ENCODE measurements around the gene TUBB4A. TPM values are rescaled to one million over a fixed set of nuclear protein-coding genes. Genes with fewer than 3 reads are reported as not detected.

The TUBB4A gene
- total RNA-seq, 2 experiments from 2014 or later, result 9.7 to 16.0 TPM

GRCh38 chr19:6533746-6534418 lies 31.8 kb upstream of the TUBB4A start:
- peak overlapping the region; percentile 22; the same call in 1 of the 2 replicates for H3K4me2 ChIP-seq (ENCODE audit: low read length)
- H3K4me1 ChIP-seq (ENCODE audit: insufficient read depth, low read length, poor library complexity, severe bottlenecking), result peaks cover 63% of the 10 kb centered on the region

GRCh38 chr19:6533000-6533328 lies 30.9 kb upstream of the TUBB4A start:
- no TSS peak for BruUV-seq (replicated peaks)
- H3K79me2 ChIP-seq (ENCODE audit: insufficient read depth, low read depth, low read length), result peaks cover 43% of the 10 kb centered on the region
- H3K36me3 ChIP-seq (ENCODE audit: insufficient read depth, low read length), result peaks cover 34% of the 10 kb centered on the region
- peak overlapping the region; percentile 91 for H3K27ac ChIP-seq (ENCODE audit: low read depth, low read length, poor library complexity, severe bottlenecking)
- peak overlapping the region; percentile 91 for H3K4me3 ChIP-seq (ENCODE audit: low read depth, low read length, poor library complexity, severe bottlenecking)
- POLR2A ChIA-PET, result interaction anchor here (0.9 to 1.2 kb wide), 2 partner anchors 26 to 69 kb away, joined by 3 read pairs; no protein-coding TSS in a partner anchor
- no peaks in the 10 kb centered on the region for H3K9me2 ChIP-seq (ENCODE audit: insufficient read depth, low read length)
- no peak for DNase-seq (ENCODE audit: low spot score)
- intact Hi-C loops (cut with micrococcal nuclease; ENCODE audit: unreplicated experiment), result no loop called here
- H2AFZ ChIP-seq (ENCODE audit: low read length), result no peak overlapping the region
- peaks cover 11% of the 10 kb centered on the region; the same call in 1 of the 2 replicates for H3K9me3 ChIP-seq (ENCODE audit: low read length)
- H4K20me1 ChIP-seq (ENCODE audit: insufficient read depth, low read length), result peaks cover 14% of the 10 kb centered on the region; the same call in 1 of the 2 replicates
- peaks cover 63% of the 10 kb centered on the region for H3K4me1 ChIP-seq (ENCODE audit: insufficient read depth, low read length, poor library complexity, severe bottlenecking)
- no peak for TF ChIP-seq EZH2phosphoT487 (IDR thresholded peaks at IDR 0.05; ENCODE audit: borderline replicate concordance, low read depth, low read length)
- TF ChIP-seq, protein P1, sequence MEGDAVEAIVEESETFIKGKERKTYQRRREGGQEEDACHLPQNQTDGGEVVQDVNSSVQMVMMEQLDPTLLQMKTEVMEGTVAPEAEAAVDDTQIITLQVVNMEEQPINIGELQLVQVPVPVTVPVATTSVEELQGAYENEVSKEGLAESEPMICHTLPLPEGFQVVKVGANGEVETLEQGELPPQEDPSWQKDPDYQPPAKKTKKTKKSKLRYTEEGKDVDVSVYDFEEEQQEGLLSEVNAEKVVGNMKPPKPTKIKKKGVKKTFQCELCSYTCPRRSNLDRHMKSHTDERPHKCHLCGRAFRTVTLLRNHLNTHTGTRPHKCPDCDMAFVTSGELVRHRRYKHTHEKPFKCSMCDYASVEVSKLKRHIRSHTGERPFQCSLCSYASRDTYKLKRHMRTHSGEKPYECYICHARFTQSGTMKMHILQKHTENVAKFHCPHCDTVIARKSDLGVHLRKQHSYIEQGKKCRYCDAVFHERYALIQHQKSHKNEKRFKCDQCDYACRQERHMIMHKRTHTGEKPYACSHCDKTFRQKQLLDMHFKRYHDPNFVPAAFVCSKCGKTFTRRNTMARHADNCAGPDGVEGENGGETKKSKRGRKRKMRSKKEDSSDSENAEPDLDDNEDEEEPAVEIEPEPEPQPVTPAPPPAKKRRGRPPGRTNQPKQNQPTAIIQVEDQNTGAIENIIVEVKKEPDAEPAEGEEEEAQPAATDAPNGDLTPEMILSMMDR (conservative IDR thresholded peaks at IDR 0.05; ENCODE audit: low read length), result no peak
- CTCF ChIA-PET (ENCODE audit: unreplicated experiment), result no interaction called here
- H3K4me2 ChIP-seq (ENCODE audit: low read length), result peak overlapping the region; percentile 80

More at GRCh38 chr19:6533746-6534418, 31.8 kb upstream of the TUBB4A start:
- H2AFZ ChIP-seq (ENCODE audit: low read length), result no peak overlapping the region
- H3K79me2 ChIP-seq (ENCODE audit: insufficient read depth, low read depth, low read length), result peaks cover 43% of the 10 kb centered on the region
- peaks cover 14% of the 10 kb centered on the region; the same call in 1 of the 2 replicates for H4K20me1 ChIP-seq (ENCODE audit: insufficient read depth, low read length)
- TF ChIP-seq EZH2phosphoT487 (IDR thresholded peaks at IDR 0.05; ENCODE audit: borderline replicate concordance, low read depth, low read length), result no peak
- TF ChIP-seq, protein P1 (conservative IDR thresholded peaks at IDR 0.05; ENCODE audit: low read length), result no peak
- H3K36me3 ChIP-seq (ENCODE audit: insufficient read depth, low read length), result peaks cover 38% of the 10 kb centered on the region
- no TSS peak for BruUV-seq (replicated peaks)
- H3K4me3 ChIP-seq (ENCODE audit: low read depth, low read length, poor library complexity, severe bottlenecking), result no peak overlapping the region
- H3K9me3 ChIP-seq (ENCODE audit: low read length), result peaks cover 12% of the 10 kb centered on the region; the same call in 1 of the 2 replicates
- intact Hi-C loops (cut with micrococcal nuclease; ENCODE audit: unreplicated experiment), result no loop called here
- peak overlapping the region; percentile 28 for H3K27ac ChIP-seq (ENCODE audit: low read depth, low read length, poor library complexity, severe bottlenecking)
- DNase-seq (ENCODE audit: low spot score), result no peak
- CTCF ChIA-PET (ENCODE audit: unreplicated experiment), result no interaction called here
- H3K9me2 ChIP-seq (ENCODE audit: insufficient read depth, low read length), result no peaks in the 10 kb centered on the region
- POLR2A ChIA-PET, result interaction anchor here (0.5 to 0.8 kb wide), 2 partner anchors 12 to 270 kb away, joined by 3 to 6 read pairs; no protein-coding TSS in a partner anchor
